ENCODE results near the gene TMEM117.
"Not testable (repeated sequence)": the region's sequence is repeated elsewhere in the genome, so short reads cannot be mapped to it uniquely, and the experiment has no call there.

TMEM117 gene

DNA sequence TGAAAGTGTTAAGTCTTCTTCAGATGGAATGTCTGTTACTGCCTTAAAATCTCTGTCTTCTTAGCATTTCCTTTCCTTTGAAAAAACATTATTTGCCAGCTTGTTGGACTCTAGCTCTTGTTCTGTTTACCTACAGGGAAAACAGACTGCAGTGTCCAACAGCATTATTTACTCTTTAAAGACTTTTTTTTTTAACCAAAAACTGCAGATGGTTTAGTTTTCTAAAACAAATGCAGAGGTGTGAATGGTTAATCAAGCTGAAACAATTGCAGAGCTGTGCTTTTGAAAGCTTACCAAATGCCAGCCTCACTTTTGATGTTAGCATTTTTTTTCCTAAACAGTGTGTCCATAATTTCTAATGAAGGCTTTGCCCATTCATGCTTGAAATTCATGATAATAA lies 323.3 kb downstream of the TMEM117 start:
- Histone ChIP-seq H3K9ac (ENCODE audit: low read depth in 1 of 2, low read length in 2 of 2) (no peak overlapping the region), H3K36me3 (ENCODE audit: control insufficient read depth in 2 of 2, insufficient read depth in 2 of 2, low read length in 2 of 2) (no peaks in the 10 kb centered on the region), H3K4me3 (ENCODE audit: low read length in 2 of 2) (no peak overlapping the region), H3K9me3 (ENCODE audit: control insufficient read depth in 2 of 2, low read length in 2 of 2) (no peaks in the 10 kb centered on the region), H3K27ac (ENCODE audit: low read depth in 2 of 2, low read length in 2 of 2) (no peak overlapping the region), H3K4me1 (ENCODE audit: control insufficient read depth in 2 of 2, insufficient read depth in 2 of 2, low read length in 2 of 2) (no peaks in the 10 kb centered on the region), H3K27me3 (ENCODE audit: control insufficient read depth in 2 of 2, insufficient read depth in 2 of 2, low read length in 2 of 2) (no peaks in the 10 kb centered on the region)

DNA sequence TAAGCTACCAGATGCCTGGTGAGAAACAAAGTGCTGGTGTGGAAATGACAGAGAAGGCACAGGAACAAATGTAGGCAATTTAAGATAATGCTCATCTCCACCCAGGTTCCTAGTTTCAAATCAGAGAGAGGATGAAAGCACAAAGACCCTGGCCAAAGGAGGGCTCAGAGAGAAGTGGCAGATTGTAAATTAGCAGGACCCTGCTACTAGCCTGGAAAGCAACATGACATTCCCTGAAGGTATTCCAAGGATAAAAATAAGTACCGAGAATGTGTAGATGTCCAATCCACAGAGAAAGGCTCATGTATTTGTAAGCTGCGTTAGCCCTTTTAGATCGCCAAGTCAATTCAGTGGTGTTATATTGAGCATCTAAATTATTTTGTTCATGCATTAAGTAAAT lies 324.0 kb downstream of the TMEM117 start:
- Histone ChIP-seq H3K27ac (ENCODE audit: low read depth in 2 of 2, low read length in 2 of 2) (no peak overlapping the region), H3K9me3 (ENCODE audit: control insufficient read depth in 2 of 2, low read length in 2 of 2) (no peaks in the 10 kb centered on the region), H3K9ac (ENCODE audit: low read depth in 1 of 2, low read length in 2 of 2) (no peak overlapping the region), H3K36me3 (ENCODE audit: control insufficient read depth in 2 of 2, insufficient read depth in 2 of 2, low read length in 2 of 2) (no peaks in the 10 kb centered on the region), H3K27me3 (ENCODE audit: control insufficient read depth in 2 of 2, insufficient read depth in 2 of 2, low read length in 2 of 2) (no peaks in the 10 kb centered on the region), H3K4me3 (ENCODE audit: low read length in 2 of 2) (no peak overlapping the region), H3K4me1 (ENCODE audit: control insufficient read depth in 2 of 2, insufficient read depth in 2 of 2, low read length in 2 of 2) (no peaks in the 10 kb centered on the region)

DNA sequence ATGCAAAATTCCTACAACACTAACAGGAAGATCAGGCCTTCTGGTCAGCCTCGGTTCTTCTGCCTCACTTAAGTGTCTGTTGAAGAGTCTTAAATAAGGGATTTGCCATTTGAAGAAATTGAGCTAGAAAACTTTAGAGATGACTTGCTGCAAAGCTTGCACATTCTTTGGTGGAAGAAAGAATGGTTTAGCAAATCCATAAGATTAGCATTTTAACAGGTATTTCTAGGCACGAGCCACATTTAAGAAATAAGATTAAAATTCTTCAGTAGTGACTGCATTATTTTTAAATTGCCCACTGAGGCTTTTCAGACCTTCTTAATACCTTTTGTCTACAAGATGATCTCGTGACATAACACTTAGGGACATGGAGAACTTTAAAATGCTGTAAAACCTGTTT lies 327.1 kb downstream of the TMEM117 start:
- H3K36me3 ChIP-seq (ENCODE audit: control insufficient read depth in 2 of 2, insufficient read depth in 2 of 2, low read length in 2 of 2): no peaks in the 10 kb centered on the region
- no peak overlapping the region for H3K9ac ChIP-seq (ENCODE audit: low read depth in 1 of 2, low read length in 2 of 2)
- H3K9me3 ChIP-seq (ENCODE audit: control insufficient read depth in 2 of 2, low read length in 2 of 2): no peaks in the 10 kb centered on the region
- H3K27me3 ChIP-seq (ENCODE audit: control insufficient read depth in 2 of 2, insufficient read depth in 2 of 2, low read length in 2 of 2): no peaks in the 10 kb centered on the region
- H3K27ac ChIP-seq (ENCODE audit: low read depth in 2 of 2, low read length in 2 of 2): no peak overlapping the region
- no peaks in the 10 kb centered on the region for H3K4me1 ChIP-seq (ENCODE audit: control insufficient read depth in 2 of 2, insufficient read depth in 2 of 2, low read length in 2 of 2)
- H3K4me3 ChIP-seq (ENCODE audit: low read length in 2 of 2): no peak overlapping the region

DNA sequence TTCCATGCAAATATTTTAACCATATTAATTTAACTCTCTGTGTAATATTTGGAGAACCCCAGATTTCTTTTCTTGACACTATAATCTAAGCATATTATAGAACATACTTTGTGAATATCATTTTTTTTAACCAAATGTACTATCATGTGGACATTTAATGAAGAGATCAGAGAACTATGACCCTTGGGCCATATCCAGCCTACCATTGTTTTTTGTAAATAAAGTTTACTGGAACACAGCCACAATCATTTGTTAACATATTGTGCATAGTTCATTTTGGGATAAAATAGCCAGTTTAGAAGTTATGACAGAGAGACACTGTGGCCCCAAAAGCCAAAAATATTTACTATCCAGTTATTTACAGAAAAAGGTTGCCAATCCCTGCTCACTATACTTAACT lies 338.2 kb downstream of the TMEM117 start:
- Histone ChIP-seq H3K9ac (ENCODE audit: low read depth in 1 of 2, low read length in 2 of 2) (no peak overlapping the region), H3K36me3 (ENCODE audit: control insufficient read depth in 2 of 2, insufficient read depth in 2 of 2, low read length in 2 of 2) (no peaks in the 10 kb centered on the region), H3K9me3 (ENCODE audit: control insufficient read depth in 2 of 2, low read length in 2 of 2) (no peaks in the 10 kb centered on the region), H3K27me3 (ENCODE audit: control insufficient read depth in 2 of 2, insufficient read depth in 2 of 2, low read length in 2 of 2) (no peaks in the 10 kb centered on the region), H3K4me3 (ENCODE audit: low read length in 2 of 2) (no peak overlapping the region), H3K27ac (ENCODE audit: low read depth in 2 of 2, low read length in 2 of 2) (no peak overlapping the region), H3K4me1 (ENCODE audit: control insufficient read depth in 2 of 2, insufficient read depth in 2 of 2, low read length in 2 of 2) (no peaks in the 10 kb centered on the region)

DNA sequence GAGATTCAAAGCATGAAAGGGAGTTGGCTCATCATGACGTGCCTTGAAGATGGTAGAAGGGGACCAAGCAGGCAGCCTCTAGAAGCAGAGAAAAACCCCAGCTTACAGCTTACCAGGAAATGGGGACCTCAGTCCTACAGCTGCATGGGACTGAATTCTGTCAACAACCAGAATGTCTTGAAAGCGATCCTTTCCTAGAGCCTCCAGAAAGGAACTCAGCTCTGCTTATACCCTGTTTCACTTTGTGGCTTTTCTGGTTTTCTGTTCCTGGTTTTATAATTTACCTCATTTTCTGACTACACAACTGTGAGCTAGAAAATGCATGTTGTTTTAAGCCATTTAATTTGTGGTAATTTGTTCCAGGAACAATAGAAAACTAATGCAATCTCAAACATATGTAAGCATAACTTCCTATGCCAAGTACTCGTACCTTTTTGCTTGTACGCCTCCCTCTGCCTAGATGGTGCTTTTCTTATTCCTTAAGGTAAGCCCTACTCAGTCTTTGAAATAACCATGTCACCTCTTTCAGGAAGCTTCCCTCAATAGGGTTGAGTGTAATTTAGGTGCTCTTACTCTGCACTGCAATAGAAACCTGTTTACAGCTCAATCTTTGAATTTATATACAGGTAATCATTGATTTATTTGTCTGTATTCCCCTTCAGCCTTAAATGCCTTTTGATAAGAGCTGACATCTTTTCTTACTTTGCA lies 348.8 kb downstream of the TMEM117 start:
- H3K4me1 ChIP-seq (ENCODE audit: control insufficient read depth in 2 of 2, insufficient read depth in 2 of 2, low read length in 2 of 2): no peaks in the 10 kb centered on the region
- no peaks in the 10 kb centered on the region for H3K9me3 ChIP-seq (ENCODE audit: control insufficient read depth in 2 of 2, low read length in 2 of 2)
- no peaks in the 10 kb centered on the region for H3K27me3 ChIP-seq (ENCODE audit: control insufficient read depth in 2 of 2, insufficient read depth in 2 of 2, low read length in 2 of 2)
- no peak overlapping the region for H3K4me3 ChIP-seq (ENCODE audit: low read length in 2 of 2)
- H3K9ac ChIP-seq (ENCODE audit: low read depth in 1 of 2, low read length in 2 of 2): no peak overlapping the region
- no peak overlapping the region for H3K27ac ChIP-seq (ENCODE audit: low read depth in 2 of 2, low read length in 2 of 2)
- H3K36me3 ChIP-seq (ENCODE audit: control insufficient read depth in 2 of 2, insufficient read depth in 2 of 2, low read length in 2 of 2): no peaks in the 10 kb centered on the region

DNA sequence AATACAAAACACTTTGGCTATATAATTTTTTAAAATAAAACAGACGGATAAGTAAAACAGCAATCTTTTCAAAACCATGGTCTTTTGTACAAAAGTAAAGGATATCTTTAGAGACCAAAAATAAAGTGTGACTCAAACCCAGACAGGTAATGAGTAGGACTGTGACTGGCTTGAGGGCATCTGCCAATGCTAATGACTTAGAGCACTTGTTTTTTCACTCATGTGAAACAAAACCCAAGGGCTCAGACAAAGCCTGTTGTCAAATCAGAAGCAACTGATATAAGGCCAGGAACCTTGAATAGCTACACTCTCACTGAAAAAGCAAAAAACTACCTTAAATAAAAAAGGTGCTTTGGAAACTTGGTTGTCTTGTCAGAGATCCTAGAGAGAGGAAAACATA lies 357.4 kb downstream of the TMEM117 start:
- Histone ChIP-seq H3K9ac (ENCODE audit: low read depth in 1 of 2, low read length in 2 of 2) (no peak overlapping the region), H3K27ac (ENCODE audit: low read depth in 2 of 2, low read length in 2 of 2) (no peak overlapping the region), H3K27me3 (ENCODE audit: control insufficient read depth in 2 of 2, insufficient read depth in 2 of 2, low read length in 2 of 2) (no peaks in the 10 kb centered on the region), H3K4me1 (ENCODE audit: control insufficient read depth in 2 of 2, insufficient read depth in 2 of 2, low read length in 2 of 2) (no peaks in the 10 kb centered on the region), H3K4me3 (ENCODE audit: low read length in 2 of 2) (no peak overlapping the region), H3K36me3 (ENCODE audit: control insufficient read depth in 2 of 2, insufficient read depth in 2 of 2, low read length in 2 of 2) (no peaks in the 10 kb centered on the region), H3K9me3 (ENCODE audit: control insufficient read depth in 2 of 2, low read length in 2 of 2) (no peaks in the 10 kb centered on the region)

DNA sequence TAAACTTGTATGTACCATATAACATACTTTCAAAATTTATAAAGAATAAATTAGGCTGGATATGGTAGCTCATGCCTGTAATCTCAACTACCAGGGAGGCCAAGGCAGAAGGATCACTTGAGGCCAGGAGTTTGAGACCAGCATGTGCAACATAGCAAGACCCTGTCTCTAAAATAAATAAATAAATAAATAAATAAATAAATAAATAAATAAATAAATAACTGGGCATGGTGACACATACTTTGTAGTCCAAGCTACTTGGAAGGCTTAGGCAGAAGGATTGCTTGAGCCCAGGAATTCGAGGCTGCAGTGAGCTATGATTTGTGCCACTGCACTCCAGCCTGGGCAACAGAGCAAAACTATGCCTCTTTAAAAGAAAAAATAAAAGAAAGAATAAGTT lies 359.8 kb downstream of the TMEM117 start:
- not testable (repeated sequence) for H3K36me3 ChIP-seq (ENCODE audit: control insufficient read depth in 2 of 2, insufficient read depth in 2 of 2, low read length in 2 of 2); H3K27me3 ChIP-seq (ENCODE audit: control insufficient read depth in 2 of 2, insufficient read depth in 2 of 2, low read length in 2 of 2); H3K4me3 ChIP-seq (ENCODE audit: low read length in 2 of 2); H3K9me3 ChIP-seq (ENCODE audit: control insufficient read depth in 2 of 2, low read length in 2 of 2); H3K27ac ChIP-seq (ENCODE audit: low read depth in 2 of 2, low read length in 2 of 2); H3K9ac ChIP-seq (ENCODE audit: low read depth in 1 of 2, low read length in 2 of 2); H3K4me1 ChIP-seq (ENCODE audit: control insufficient read depth in 2 of 2, insufficient read depth in 2 of 2, low read length in 2 of 2)

DNA sequence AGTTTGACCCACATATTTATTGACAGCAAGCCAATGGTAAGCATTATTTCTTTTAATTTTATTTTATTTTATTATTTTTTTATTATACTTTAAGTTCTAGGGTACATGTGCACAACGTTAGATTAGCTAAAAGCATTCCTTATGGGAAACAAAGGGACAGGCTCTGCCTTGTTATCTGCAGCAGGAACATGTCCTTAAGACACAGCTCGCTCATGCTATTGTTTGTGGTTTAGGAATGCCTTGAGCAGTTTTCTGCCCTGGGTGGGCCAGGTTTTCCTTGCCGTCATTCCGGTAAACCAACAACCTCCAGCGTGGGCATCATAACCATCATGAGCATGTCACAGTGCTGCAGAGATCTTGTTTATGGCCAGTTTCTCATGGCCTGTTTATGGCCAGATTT lies 370.2 kb downstream of the TMEM117 start:
- Histone ChIP-seq H3K36me3 (ENCODE audit: control insufficient read depth in 2 of 2, insufficient read depth in 2 of 2, low read length in 2 of 2) (no peaks in the 10 kb centered on the region), H3K4me1 (ENCODE audit: control insufficient read depth in 2 of 2, insufficient read depth in 2 of 2, low read length in 2 of 2) (no peaks in the 10 kb centered on the region), H3K9ac (ENCODE audit: low read depth in 1 of 2, low read length in 2 of 2) (no peak overlapping the region), H3K27me3 (ENCODE audit: control insufficient read depth in 2 of 2, insufficient read depth in 2 of 2, low read length in 2 of 2) (no peaks in the 10 kb centered on the region), H3K4me3 (ENCODE audit: low read length in 2 of 2) (no peak overlapping the region), H3K9me3 (ENCODE audit: control insufficient read depth in 2 of 2, low read length in 2 of 2) (no peaks in the 10 kb centered on the region), H3K27ac (ENCODE audit: low read depth in 2 of 2, low read length in 2 of 2) (no peak overlapping the region)

DNA sequence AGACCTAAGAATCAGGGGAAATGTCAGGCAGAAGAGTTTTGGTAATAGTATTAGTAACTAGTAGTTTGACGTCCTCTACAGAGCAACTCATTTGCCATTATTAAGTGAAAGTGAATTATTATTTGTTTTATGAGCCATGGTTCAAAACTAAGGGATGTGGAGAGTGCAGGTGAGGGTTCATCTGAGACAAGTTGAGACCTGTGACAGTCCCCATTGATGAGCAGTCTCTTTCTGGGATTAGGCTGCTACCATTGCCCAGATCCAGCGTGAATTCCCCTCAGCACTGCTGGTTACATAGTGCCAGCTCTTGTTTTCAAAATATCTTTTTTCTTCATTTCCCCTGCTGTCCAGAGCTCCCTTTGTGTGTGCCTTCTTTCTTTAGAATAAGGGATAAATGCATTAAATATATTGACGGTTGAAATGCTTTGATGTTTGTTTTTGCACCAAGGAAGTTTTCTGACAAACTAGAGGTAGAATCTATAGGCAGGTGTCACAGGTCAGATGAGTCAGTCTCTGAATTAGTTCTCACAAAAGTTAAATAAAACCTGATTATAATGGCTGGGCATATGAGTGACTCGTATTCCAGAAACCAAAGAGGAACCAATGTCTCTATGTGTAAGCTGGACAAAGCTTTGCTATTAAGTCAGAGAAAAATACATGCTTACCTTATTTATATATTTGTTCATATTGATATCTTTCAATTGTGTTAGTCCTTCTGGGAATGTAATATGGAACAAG lies 381.4 kb downstream of the TMEM117 start:
- H3K9ac ChIP-seq (ENCODE audit: low read depth in 1 of 2, low read length in 2 of 2): no peak overlapping the region
- no peaks in the 10 kb centered on the region for H3K27me3 ChIP-seq (ENCODE audit: control insufficient read depth in 2 of 2, insufficient read depth in 2 of 2, low read length in 2 of 2)
- H3K4me1 ChIP-seq (ENCODE audit: control insufficient read depth in 2 of 2, insufficient read depth in 2 of 2, low read length in 2 of 2): no peaks in the 10 kb centered on the region
- H3K9me3 ChIP-seq (ENCODE audit: control insufficient read depth in 2 of 2, low read length in 2 of 2): no peaks in the 10 kb centered on the region
- H3K36me3 ChIP-seq (ENCODE audit: control insufficient read depth in 2 of 2, insufficient read depth in 2 of 2, low read length in 2 of 2): no peaks in the 10 kb centered on the region
- H3K4me3 ChIP-seq (ENCODE audit: low read length in 2 of 2): no peak overlapping the region
- no peak overlapping the region for H3K27ac ChIP-seq (ENCODE audit: low read depth in 2 of 2, low read length in 2 of 2)

DNA sequence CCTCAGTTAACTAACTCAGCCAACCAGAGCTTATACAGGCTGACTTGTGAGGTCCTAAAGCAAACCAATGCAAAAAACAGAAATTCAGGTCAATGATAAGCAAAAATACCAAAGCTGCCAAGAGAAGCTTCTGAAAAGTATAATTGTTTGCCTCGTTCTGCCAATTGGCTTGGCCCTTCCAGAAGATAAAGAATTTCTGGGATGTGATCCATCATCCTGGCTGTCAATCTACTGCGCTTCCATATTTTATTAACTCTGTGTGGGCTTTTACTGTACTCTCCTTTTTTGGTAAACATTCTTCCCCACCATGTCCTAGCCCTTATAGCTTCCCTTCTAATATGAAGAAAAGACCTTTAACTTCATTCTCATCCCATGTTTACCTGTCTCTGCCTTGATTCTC lies 387.9 kb downstream of the TMEM117 start:
- H3K27me3 ChIP-seq (ENCODE audit: control insufficient read depth in 2 of 2, insufficient read depth in 2 of 2, low read length in 2 of 2): no peaks in the 10 kb centered on the region
- H3K4me1 ChIP-seq (ENCODE audit: control insufficient read depth in 2 of 2, insufficient read depth in 2 of 2, low read length in 2 of 2): no peaks in the 10 kb centered on the region
- H3K36me3 ChIP-seq (ENCODE audit: control insufficient read depth in 2 of 2, insufficient read depth in 2 of 2, low read length in 2 of 2): no peaks in the 10 kb centered on the region
- H3K27ac ChIP-seq (ENCODE audit: low read depth in 2 of 2, low read length in 2 of 2): no peak overlapping the region
- H3K4me3 ChIP-seq (ENCODE audit: low read length in 2 of 2): no peak overlapping the region
- no peak overlapping the region for H3K9ac ChIP-seq (ENCODE audit: low read depth in 1 of 2, low read length in 2 of 2)
- H3K9me3 ChIP-seq (ENCODE audit: control insufficient read depth in 2 of 2, low read length in 2 of 2): no peaks in the 10 kb centered on the region

Data from mucosa of rectum (tissue), 2 donors.